ENCODE results near the gene MSLN.

The MSLN gene

DNA sequence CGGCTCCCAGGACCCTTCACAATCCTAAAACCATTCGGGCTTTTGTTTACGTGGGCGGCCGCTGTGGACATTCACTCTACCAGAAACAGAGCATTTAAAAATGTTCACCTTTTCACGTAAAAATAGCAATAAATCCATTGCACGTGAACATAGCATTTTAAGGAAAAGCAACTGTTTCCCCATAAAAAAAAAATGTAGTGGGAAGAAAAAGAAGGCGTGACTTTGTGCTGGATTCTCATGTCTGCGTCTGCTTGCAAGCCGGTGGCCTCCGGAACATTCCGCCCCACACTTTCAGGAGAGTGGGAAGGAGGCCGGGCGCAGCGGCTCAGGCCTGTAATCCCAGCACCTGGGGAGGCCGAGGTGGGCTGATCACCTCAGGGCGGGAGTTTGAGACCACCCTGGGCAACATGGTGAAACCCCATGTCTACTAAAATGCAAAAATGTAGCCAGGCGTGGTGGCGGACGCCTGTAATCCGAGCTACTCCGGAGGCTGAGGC is 53.4 kb downstream of the MSLN start:
- DNase-seq: no peak

- no peak for DNase-seq
Observed at GRCh38 chr16:814974-815373, 54.4 kb downstream of the MSLN start.

DNA sequence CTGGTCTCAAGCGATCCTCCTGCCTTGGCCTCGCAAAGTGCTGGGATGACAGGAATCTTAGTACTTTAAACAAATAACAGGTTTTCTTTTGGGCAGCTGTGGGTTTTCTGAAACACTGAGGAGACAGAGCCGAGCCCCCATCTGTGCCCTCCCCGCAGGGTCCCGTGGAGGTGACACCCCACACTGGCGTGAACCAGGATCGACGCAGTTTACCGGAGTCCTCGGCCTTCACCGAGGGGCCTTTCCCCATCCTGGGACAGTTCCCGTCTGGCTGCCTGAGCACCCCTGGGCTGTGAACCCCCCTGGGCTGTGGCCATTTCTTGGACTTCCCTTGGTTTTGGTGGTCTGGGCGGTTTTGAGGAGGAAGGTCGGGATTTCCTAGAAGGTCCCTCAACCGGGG is 55.3 kb downstream of the MSLN start:
- no peak for DNase-seq

DNA sequence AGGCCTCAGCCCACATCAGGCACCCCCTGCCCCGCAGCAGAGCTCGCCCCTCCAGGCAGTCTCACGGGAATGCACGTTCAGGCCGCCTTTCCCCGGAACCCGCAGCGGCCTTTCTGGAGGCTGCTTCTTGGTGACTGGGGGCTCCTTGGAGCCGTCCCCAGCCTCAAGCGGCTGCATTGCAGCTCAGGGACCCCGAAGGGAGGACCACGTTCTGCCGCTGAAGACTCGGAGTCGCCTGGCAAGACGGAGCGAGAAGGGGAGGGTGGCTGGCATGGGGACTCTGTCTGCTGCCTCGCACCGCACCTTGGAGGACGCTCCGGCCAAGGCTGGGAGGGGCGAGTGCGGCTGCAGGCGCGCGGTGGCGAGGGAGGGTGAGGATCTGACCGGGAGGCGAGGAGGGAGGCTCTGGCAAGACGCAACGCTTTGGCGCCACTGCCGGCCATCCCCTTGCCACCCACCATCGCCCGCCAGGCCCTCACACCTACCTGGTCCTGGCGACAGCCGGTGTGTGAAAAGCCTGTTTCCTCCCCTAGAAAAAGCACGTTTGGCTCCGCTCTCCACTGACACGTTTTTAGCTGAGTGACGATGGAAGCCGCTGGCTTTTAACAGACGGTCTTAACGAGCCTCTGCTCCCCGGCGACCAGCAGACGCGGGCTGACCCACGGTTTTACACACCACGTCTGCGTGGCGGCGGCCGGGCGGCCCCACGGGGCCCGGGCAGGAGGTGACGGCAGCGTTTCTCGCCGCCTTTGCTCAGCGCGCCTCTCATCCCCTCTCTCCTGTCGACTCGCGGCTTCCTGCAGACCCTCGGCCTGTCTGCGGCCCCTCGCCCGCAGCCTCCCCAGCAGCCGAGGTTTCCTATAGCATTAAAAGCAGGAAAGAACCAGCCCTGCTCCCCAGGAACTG is 56.7 kb downstream of the MSLN start:
- DNase-seq: no peak

- DNase-seq: no peak
Observed at GRCh38 chr16:818132-818531, 57.6 kb downstream of the MSLN start.
